Measurements from ENCODE around the gene GCNA. TPM values are rescaled to one million over a fixed set of nuclear protein-coding genes. Genes with fewer than 3 reads are reported as not detected.

GCNA gene
- total and polyA plus RNA-seq, 2 experiments from 2014 or later, result 1.2 to 1.5 TPM

GRCh38 chrX:71545364-71545763, 32.9 kb upstream of the GCNA start:
- H3K36me3 Mint-ChIP-seq (ENCODE audit: low read depth), result peaks cover 61% of the 10 kb centered on the region
- H3K9me3 Mint-ChIP-seq, result no peaks in the 10 kb centered on the region

More at GRCh38 chrX:71545364-71545763, 32.9 kb upstream of the GCNA start:
- no peaks in the 10 kb centered on the region for H3K27me3 ChIP-seq (ENCODE audit: insufficient read depth)
- ATAC-seq (peak; percentile 40; the same call in 2 of the 3 replicates), DNase-seq (ENCODE audit: low spot score) (no peak)
- no peaks in the 10 kb centered on the region for H3K9me2 ChIP-seq (ENCODE audit: insufficient read depth)
- no peak overlapping the region for H3K27ac Mint-ChIP-seq
- H4K20me1 ChIP-seq (replicated peaks; ENCODE audit: insufficient read depth), result peaks cover 29% of the 10 kb centered on the region
- peaks cover 25% of the 10 kb centered on the region for H3K4me1 ChIP-seq (ENCODE audit: insufficient read depth)
- TF ChIP-seq, protein P1, sequence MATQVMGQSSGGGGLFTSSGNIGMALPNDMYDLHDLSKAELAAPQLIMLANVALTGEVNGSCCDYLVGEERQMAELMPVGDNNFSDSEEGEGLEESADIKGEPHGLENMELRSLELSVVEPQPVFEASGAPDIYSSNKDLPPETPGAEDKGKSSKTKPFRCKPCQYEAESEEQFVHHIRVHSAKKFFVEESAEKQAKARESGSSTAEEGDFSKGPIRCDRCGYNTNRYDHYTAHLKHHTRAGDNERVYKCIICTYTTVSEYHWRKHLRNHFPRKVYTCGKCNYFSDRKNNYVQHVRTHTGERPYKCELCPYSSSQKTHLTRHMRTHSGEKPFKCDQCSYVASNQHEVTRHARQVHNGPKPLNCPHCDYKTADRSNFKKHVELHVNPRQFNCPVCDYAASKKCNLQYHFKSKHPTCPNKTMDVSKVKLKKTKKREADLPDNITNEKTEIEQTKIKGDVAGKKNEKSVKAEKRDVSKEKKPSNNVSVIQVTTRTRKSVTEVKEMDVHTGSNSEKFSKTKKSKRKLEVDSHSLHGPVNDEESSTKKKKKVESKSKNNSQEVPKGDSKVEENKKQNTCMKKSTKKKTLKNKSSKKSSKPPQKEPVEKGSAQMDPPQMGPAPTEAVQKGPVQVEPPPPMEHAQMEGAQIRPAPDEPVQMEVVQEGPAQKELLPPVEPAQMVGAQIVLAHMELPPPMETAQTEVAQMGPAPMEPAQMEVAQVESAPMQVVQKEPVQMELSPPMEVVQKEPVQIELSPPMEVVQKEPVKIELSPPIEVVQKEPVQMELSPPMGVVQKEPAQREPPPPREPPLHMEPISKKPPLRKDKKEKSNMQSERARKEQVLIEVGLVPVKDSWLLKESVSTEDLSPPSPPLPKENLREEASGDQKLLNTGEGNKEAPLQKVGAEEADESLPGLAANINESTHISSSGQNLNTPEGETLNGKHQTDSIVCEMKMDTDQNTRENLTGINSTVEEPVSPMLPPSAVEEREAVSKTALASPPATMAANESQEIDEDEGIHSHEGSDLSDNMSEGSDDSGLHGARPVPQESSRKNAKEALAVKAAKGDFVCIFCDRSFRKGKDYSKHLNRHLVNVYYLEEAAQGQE (IDR thresholded peaks at IDR 0.05; ENCODE audit: unreplicated experiment), result no peak
- TF ChIP-seq EZH2phosphoT487 (IDR thresholded peaks at IDR 0.05; ENCODE audit: unreplicated experiment) (no peak), ZNF114 (CRISPR knock-in tag; IDR thresholded peaks at IDR 0.05) (no peak), CTCF (conservative IDR thresholded peaks at IDR 0.05; ENCODE audit: low read depth in 2 of 2) (no peak)
- TF ChIP-seq, protein P2, sequence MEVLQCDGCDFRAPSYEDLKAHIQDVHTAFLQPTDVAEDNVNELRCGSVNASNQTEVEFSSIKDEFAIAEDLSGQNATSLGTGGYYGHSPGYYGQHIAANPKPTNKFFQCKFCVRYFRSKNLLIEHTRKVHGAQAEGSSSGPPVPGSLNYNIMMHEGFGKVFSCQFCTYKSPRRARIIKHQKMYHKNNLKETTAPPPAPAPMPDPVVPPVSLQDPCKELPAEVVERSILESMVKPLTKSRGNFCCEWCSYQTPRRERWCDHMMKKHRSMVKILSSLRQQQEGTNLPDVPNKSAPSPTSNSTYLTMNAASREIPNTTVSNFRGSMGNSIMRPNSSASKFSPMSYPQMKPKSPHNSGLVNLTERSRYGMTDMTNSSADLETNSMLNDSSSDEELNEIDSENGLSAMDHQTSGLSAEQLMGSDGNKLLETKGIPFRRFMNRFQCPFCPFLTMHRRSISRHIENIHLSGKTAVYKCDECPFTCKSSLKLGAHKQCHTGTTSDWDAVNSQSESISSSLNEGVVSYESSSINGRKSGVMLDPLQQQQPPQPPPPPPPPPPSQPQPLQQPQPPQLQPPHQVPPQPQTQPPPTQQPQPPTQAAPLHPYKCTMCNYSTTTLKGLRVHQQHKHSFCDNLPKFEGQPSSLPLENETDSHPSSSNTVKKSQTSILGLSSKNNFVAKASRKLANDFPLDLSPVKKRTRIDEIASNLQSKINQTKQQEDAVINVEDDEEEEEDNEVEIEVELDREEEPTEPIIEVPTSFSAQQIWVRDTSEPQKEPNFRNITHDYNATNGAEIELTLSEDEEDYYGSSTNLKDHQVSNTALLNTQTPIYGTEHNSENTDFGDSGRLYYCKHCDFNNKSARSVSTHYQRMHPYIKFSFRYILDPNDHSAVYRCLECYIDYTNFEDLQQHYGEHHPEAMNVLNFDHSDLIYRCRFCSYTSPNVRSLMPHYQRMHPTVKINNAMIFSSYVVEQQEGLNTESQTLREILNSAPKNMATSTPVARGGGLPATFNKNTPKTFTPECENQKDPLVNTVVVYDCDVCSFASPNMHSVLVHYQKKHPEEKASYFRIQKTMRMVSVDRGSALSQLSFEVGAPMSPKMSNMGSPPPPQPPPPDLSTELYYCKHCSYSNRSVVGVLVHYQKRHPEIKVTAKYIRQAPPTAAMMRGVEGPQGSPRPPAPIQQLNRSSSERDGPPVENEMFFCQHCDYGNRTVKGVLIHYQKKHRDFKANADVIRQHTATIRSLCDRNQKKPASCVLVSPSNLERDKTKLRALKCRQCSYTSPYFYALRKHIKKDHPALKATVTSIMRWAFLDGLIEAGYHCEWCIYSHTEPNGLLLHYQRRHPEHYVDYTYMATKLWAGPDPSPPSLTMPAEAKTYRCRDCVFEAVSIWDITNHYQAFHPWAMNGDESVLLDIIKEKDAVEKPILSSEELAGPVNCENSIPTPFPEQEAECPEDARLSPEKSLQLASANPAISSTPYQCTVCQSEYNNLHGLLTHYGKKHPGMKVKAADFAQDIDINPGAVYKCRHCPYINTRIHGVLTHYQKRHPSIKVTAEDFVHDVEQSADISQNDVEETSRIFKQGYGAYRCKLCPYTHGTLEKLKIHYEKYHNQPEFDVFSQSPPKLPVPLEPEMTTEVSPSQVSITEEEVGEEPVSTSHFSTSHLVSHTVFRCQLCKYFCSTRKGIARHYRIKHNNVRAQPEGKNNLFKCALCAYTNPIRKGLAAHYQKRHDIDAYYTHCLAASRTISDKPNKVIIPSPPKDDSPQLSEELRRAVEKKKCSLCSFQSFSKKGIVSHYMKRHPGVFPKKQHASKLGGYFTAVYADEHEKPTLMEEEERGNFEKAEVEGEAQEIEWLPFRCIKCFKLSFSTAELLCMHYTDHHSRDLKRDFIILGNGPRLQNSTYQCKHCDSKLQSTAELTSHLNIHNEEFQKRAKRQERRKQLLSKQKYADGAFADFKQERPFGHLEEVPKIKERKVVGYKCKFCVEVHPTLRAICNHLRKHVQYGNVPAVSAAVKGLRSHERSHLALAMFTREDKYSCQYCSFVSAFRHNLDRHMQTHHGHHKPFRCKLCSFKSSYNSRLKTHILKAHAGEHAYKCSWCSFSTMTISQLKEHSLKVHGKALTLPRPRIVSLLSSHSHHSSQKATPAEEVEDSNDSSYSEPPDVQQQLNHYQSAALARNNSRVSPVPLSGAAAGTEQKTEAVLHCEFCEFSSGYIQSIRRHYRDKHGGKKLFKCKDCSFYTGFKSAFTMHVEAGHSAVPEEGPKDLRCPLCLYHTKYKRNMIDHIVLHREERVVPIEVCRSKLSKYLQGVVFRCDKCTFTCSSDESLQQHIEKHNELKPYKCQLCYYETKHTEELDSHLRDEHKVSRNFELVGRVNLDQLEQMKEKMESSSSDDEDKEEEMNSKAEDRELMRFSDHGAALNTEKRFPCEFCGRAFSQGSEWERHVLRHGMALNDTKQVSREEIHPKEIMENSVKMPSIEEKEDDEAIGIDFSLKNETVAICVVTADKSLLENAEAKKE (CRISPR knock-in tag; IDR thresholded peaks at IDR 0.05), result no peak
- peaks cover 16% of the 10 kb centered on the region; the same call in 1 of the 2 replicates for H3K36me3 ChIP-seq (ENCODE audit: insufficient read depth)
- H2AFZ ChIP-seq, result no peak overlapping the region
- peaks cover 4% of the 10 kb centered on the region for H3K27me3 Mint-ChIP-seq (ENCODE audit: insufficient read depth, low read depth, poor library complexity)
- H3K79me2 ChIP-seq (replicated peaks; ENCODE audit: insufficient read depth), result peaks cover 85% of the 10 kb centered on the region
- no peak overlapping the region for H3K4me2 ChIP-seq
- H3K4me3 ChIP-seq, result no peak overlapping the region
- H3F3A ChIP-seq (replicated peaks; ENCODE audit: low read depth), result no peaks in the 10 kb centered on the region
- H3K4me1 Mint-ChIP-seq, result peaks cover 37% of the 10 kb centered on the region
- no peak overlapping the region for H3K4me3 Mint-ChIP-seq
- H3K27ac ChIP-seq (ENCODE audit: low read depth), result 0 out of 2 replicates have a peak overlapping the region, but pooled peaks have one; percentile 32

Data from GM23338 (cell line).